Measurements from ENCODE around the gene WFIKKN2.

GRCh38 chr17:50853015-50853615 lies 17.7 kb downstream of the WFIKKN2 start:
- TF ChIP-seq, protein P1, sequence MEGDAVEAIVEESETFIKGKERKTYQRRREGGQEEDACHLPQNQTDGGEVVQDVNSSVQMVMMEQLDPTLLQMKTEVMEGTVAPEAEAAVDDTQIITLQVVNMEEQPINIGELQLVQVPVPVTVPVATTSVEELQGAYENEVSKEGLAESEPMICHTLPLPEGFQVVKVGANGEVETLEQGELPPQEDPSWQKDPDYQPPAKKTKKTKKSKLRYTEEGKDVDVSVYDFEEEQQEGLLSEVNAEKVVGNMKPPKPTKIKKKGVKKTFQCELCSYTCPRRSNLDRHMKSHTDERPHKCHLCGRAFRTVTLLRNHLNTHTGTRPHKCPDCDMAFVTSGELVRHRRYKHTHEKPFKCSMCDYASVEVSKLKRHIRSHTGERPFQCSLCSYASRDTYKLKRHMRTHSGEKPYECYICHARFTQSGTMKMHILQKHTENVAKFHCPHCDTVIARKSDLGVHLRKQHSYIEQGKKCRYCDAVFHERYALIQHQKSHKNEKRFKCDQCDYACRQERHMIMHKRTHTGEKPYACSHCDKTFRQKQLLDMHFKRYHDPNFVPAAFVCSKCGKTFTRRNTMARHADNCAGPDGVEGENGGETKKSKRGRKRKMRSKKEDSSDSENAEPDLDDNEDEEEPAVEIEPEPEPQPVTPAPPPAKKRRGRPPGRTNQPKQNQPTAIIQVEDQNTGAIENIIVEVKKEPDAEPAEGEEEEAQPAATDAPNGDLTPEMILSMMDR (tag by site-specific recombination; IDR thresholded peaks at IDR 0.05), result no peak
- TF ChIP-seq ZNF202 (tag by site-specific recombination; IDR thresholded peaks at IDR 0.05; ENCODE audit: borderline replicate concordance) (no peak), PRDM1 (tag by site-specific recombination; IDR thresholded peaks at IDR 0.05) (no peak), REPIN1 (tag by site-specific recombination; IDR thresholded peaks at IDR 0.05; ENCODE audit: low read depth) (no peak), ZNF596 (tag by site-specific recombination; IDR thresholded peaks at IDR 0.05) (no peak), ZBTB17 (tag by site-specific recombination; IDR thresholded peaks at IDR 0.05) (no peak), ZNF558 (tag by site-specific recombination; IDR thresholded peaks at IDR 0.05) (no peak), ZNF580 (tag by site-specific recombination; IDR thresholded peaks at IDR 0.05) (no peak), ZNF174 (tag by site-specific recombination; IDR thresholded peaks at IDR 0.05) (no peak), ZNF830 (tag by site-specific recombination; IDR thresholded peaks at IDR 0.05; ENCODE audit: low read depth) (no peak), ZBTB20 (tag by site-specific recombination; IDR thresholded peaks at IDR 0.05) (no peak)
- TF ChIP-seq, protein P2, sequence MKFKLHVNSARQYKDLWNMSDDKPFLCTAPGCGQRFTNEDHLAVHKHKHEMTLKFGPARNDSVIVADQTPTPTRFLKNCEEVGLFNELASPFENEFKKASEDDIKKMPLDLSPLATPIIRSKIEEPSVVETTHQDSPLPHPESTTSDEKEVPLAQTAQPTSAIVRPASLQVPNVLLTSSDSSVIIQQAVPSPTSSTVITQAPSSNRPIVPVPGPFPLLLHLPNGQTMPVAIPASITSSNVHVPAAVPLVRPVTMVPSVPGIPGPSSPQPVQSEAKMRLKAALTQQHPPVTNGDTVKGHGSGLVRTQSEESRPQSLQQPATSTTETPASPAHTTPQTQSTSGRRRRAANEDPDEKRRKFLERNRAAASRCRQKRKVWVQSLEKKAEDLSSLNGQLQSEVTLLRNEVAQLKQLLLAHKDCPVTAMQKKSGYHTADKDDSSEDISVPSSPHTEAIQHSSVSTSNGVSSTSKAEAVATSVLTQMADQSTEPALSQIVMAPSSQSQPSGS (tag by site-specific recombination; IDR thresholded peaks at IDR 0.05; ENCODE audit: low read depth), result no peak

Measured in HEK293 (cell line).